ENCODE data around the gene PLXNB1.

GRCh38 chr3:48433472-48434118, 3.7 kb upstream of the PLXNB1 start:
- TF ChIP-seq EZH2 (IDR thresholded peaks at IDR 0.05; ENCODE audit: low read depth, unreplicated experiment): no peak
- TF ChIP-seq CTCF (conservative IDR thresholded peaks at IDR 0.05; ENCODE audit: low read depth in 2 of 2): no peak
- TF ChIP-seq POLR2AphosphoS5 (IDR thresholded peaks at IDR 0.05; ENCODE audit: low read depth): no peak
- no peak for TF ChIP-seq REST (IDR thresholded peaks at IDR 0.05; ENCODE audit: unreplicated experiment)
- no peak for TF ChIP-seq EZH2phosphoT487 (IDR thresholded peaks at IDR 0.05; ENCODE audit: unreplicated experiment)
- no peak for TF ChIP-seq ETS1 (IDR thresholded peaks at IDR 0.05)
- no peak for TF ChIP-seq JUNB (IDR thresholded peaks at IDR 0.05; ENCODE audit: unreplicated experiment)
- TF ChIP-seq NANOG (IDR thresholded peaks at IDR 0.05; ENCODE audit: borderline replicate concordance): no peak
- TF ChIP-seq ZNF331 (CRISPR knock-in tag; IDR thresholded peaks at IDR 0.05; ENCODE audit: low read depth): no peak
- TF ChIP-seq CREB1 (CRISPR knock-in tag; IDR thresholded peaks at IDR 0.05; ENCODE audit: low read depth): no peak

Data from GM23338 (cell line).